ENCODE data around the gene PTPRN2.

The PTPRN2 gene

DNA sequence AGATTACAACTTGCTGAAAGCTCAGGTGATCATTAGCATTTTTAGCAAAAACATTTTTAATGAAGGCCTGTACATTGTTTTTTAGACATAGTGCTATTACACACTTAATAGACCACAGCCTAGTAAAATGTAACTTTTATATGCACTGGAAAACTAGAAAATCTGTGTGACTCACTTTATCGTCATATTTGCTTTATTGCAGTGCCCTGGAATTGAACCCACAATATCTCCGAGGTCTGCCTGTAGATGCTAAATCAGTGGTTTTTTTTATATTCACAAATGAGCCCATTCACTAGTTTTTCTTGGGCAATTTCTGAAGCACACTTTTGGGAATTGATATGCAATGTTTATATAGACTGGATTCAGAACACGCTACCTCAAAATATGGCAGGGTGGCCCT lies 105.1 kb downstream of the PTPRN2 start:
- H3K27ac ChIP-seq (ENCODE audit: low read depth, low read length) = no peak overlapping the region
- no peak overlapping the region for H3K56ac ChIP-seq (ENCODE audit: low read length)
- no CpG with 5 or more reads among the region's 3 CpGs for WGBS (ENCODE audit: extremely low coverage, insufficient coverage, low lambda C conversion rate)
- no peak overlapping the region for H3K4ac ChIP-seq (ENCODE audit: low read depth, low read length)
- H4K5ac ChIP-seq (ENCODE audit: low read length) = no peak overlapping the region
- H3K27me3 ChIP-seq (ENCODE audit: insufficient read depth, low read length, poor library complexity) = no peaks in the 10 kb centered on the region
- H2BK15ac ChIP-seq (replicated peaks; ENCODE audit: low read depth) = no peak overlapping the region
- no peaks in the 10 kb centered on the region for H3K79me1 ChIP-seq (ENCODE audit: low read length)
- H3K4me2 ChIP-seq (ENCODE audit: low read length) = no peak overlapping the region
- H3K23ac ChIP-seq (ENCODE audit: low read length) = no peak overlapping the region
- no peak overlapping the region for H2BK120ac ChIP-seq (ENCODE audit: low read depth, low read length)
- H3K4me3 ChIP-seq (ENCODE audit: low read length) = no peak overlapping the region
- no peak overlapping the region for H2AK5ac ChIP-seq (ENCODE audit: low read length)
- no peak for DNase-seq
- H3K9ac ChIP-seq (ENCODE audit: low read length) = no peak overlapping the region
- H4K8ac ChIP-seq (ENCODE audit: low read depth, low read length) = no peak overlapping the region
- no peaks in the 10 kb centered on the region for H3K4me1 ChIP-seq (ENCODE audit: control insufficient read depth, low read depth, low read length)
- no peak overlapping the region for H2BK5ac ChIP-seq (ENCODE audit: low read length)
- no peaks in the 10 kb centered on the region for H3K36me3 ChIP-seq (ENCODE audit: control insufficient read depth, insufficient read depth, low read length)
- no peak overlapping the region for H3K18ac ChIP-seq (ENCODE audit: low read length)
- H3K79me2 ChIP-seq (ENCODE audit: control insufficient read depth, insufficient read depth, low read length) = no peaks in the 10 kb centered on the region

DNA sequence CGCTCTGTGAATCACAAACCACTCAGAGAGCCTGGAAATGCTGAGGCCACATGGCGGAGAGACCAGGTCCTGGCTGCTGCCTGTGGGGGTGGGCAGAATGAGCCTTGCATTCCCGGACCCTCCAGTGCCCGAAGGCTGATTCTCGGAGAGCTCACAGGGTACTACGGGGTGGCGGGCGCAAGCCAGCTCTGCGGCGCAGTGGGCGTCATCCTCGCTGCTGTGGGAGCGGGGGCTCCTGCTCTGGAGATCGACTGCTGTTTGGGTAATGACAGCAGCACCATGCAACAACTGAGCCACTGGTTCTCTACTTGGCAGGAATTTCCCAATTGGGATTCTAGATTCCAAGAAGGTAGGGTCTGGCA lies 108.0 kb downstream of the PTPRN2 start:
- H2BK15ac ChIP-seq (replicated peaks; ENCODE audit: low read depth) = no peak overlapping the region
- H2AK5ac ChIP-seq (ENCODE audit: low read length) = no peak overlapping the region

DNA sequence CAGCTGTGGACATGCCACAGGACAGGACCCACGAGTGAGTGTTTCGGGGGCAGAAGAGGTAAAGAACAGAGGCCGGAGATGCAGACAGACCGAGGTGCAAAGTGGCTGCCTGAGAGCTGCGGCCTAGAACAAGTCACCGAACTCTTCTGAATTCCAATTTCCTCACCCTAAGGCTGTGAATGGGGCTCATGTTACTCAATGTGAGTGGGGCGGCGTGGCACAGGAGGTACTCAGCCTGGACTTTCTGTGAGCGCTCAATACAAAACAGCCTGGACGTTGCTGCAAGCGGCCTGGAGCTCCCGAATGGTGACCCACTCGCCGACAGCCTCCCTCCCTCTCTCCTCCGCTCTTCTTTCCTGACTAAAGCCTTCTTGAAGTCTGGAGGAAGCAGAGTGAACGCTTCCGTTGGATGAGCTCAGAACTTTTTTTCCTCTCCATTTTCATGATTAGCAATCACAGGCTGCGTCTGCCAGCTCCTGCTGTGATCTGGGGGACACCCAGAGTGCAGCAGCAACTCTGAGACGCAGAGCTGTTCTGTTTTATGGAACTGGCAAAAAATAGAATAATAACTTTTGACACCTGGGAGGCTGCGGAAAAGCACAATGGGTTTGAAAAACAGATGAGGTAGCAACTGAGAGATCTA lies 108.5 kb downstream of the PTPRN2 start:
- H3K27me3 ChIP-seq (ENCODE audit: insufficient read depth, low read length, poor library complexity) = no peaks in the 10 kb centered on the region
- no peak overlapping the region for H2BK120ac ChIP-seq (ENCODE audit: low read depth, low read length)
- H3K79me1 ChIP-seq (ENCODE audit: low read length) = no peaks in the 10 kb centered on the region
- H2BK15ac ChIP-seq (replicated peaks; ENCODE audit: low read depth) = no peak overlapping the region
- no peak overlapping the region for H3K4me3 ChIP-seq (ENCODE audit: low read length)
- no peak overlapping the region for H3K4me2 ChIP-seq (ENCODE audit: low read length)
- H3K4me1 ChIP-seq (ENCODE audit: control insufficient read depth, low read depth, low read length) = no peaks in the 10 kb centered on the region
- H3K4ac ChIP-seq (ENCODE audit: low read depth, low read length) = no peak overlapping the region
- no peak overlapping the region for H2AK5ac ChIP-seq (ENCODE audit: low read length)
- no peak overlapping the region for H3K27ac ChIP-seq (ENCODE audit: low read depth, low read length)
- H3K56ac ChIP-seq (ENCODE audit: low read length) = no peak overlapping the region
- no peak overlapping the region for H2BK5ac ChIP-seq (ENCODE audit: low read length)
- no peaks in the 10 kb centered on the region for H3K36me3 ChIP-seq (ENCODE audit: control insufficient read depth, insufficient read depth, low read length)
- no peak for DNase-seq
- H4K8ac ChIP-seq (ENCODE audit: low read depth, low read length) = no peak overlapping the region
- H3K18ac ChIP-seq (ENCODE audit: low read length) = no peak overlapping the region
- WGBS (ENCODE audit: extremely low coverage, insufficient coverage, low lambda C conversion rate) = no CpG with 5 or more reads among the region's 20 CpGs
- no peak overlapping the region for H3K23ac ChIP-seq (ENCODE audit: low read length)
- H4K5ac ChIP-seq (ENCODE audit: low read length) = no peak overlapping the region
- H3K9ac ChIP-seq (ENCODE audit: low read length) = no peak overlapping the region
- H3K79me2 ChIP-seq (ENCODE audit: control insufficient read depth, insufficient read depth, low read length) = no peaks in the 10 kb centered on the region

More for the DNA sequence above, 108.0 kb downstream of the PTPRN2 start:
- Histone ChIP-seq H3K27me3 (ENCODE audit: insufficient read depth, low read length, poor library complexity) (no peaks in the 10 kb centered on the region), H3K4me3 (ENCODE audit: low read length) (no peak overlapping the region), H3K79me2 (ENCODE audit: control insufficient read depth, insufficient read depth, low read length) (no peaks in the 10 kb centered on the region), H3K9ac (ENCODE audit: low read length) (no peak overlapping the region), H3K4me2 (ENCODE audit: low read length) (no peak overlapping the region), H4K8ac (ENCODE audit: low read depth, low read length) (no peak overlapping the region), H3K56ac (ENCODE audit: low read length) (no peak overlapping the region), H3K4ac (ENCODE audit: low read depth, low read length) (no peak overlapping the region), H3K36me3 (ENCODE audit: control insufficient read depth, insufficient read depth, low read length) (no peaks in the 10 kb centered on the region), H3K27ac (ENCODE audit: low read depth, low read length) (no peak overlapping the region), H3K18ac (ENCODE audit: low read length) (no peak overlapping the region), H2BK5ac (ENCODE audit: low read length) (no peak overlapping the region), H3K23ac (ENCODE audit: low read length) (no peak overlapping the region), H3K4me1 (ENCODE audit: control insufficient read depth, low read depth, low read length) (no peaks in the 10 kb centered on the region), H2BK120ac (ENCODE audit: low read depth, low read length) (no peak overlapping the region), H4K5ac (ENCODE audit: low read length) (no peak overlapping the region), H3K79me1 (ENCODE audit: low read length) (no peaks in the 10 kb centered on the region)
- no peak for DNase-seq
- whole genome bisulfite sequencing (ENCODE audit: extremely low coverage, insufficient coverage, low lambda C conversion rate) = no CpG with 5 or more reads among the region's 14 CpGs

DNA sequence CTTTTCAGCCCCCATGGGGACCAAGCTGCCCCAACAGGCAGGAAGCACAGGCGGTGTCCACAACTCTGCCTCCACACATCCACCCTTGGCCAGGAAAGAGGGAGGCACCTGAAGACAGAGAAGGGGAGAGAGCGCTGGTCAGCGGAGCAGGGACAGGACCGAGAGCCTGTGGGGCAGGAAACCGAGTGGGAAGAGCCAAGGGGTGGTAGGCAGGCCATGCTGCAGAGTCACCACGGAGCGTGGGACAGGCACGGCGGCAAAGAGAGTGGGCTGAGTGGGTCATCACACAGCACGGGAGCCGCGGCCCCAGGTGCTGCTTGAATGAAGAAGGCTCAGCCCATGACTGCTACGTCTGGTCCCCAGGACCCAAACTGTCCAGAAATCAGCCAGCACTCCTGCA lies 109.8 kb downstream of the PTPRN2 start:
- H4K5ac ChIP-seq (ENCODE audit: low read length) = no peak overlapping the region
- H3K23ac ChIP-seq (ENCODE audit: low read length) = no peak overlapping the region
- no peak overlapping the region for H3K18ac ChIP-seq (ENCODE audit: low read length)
- no peaks in the 10 kb centered on the region for H3K79me2 ChIP-seq (ENCODE audit: control insufficient read depth, insufficient read depth, low read length)
- WGBS (ENCODE audit: extremely low coverage, insufficient coverage, low lambda C conversion rate) = no CpG with 5 or more reads among the region's 13 CpGs
- no peak overlapping the region for H3K4me2 ChIP-seq (ENCODE audit: low read length)
- no peaks in the 10 kb centered on the region for H3K36me3 ChIP-seq (ENCODE audit: control insufficient read depth, insufficient read depth, low read length)
- H3K56ac ChIP-seq (ENCODE audit: low read length) = no peak overlapping the region
- H2AK5ac ChIP-seq (ENCODE audit: low read length) = no peak overlapping the region
- H3K4me1 ChIP-seq (ENCODE audit: control insufficient read depth, low read depth, low read length) = no peaks in the 10 kb centered on the region
- no peak overlapping the region for H3K4ac ChIP-seq (ENCODE audit: low read depth, low read length)
- no peak overlapping the region for H3K4me3 ChIP-seq (ENCODE audit: low read length)
- no peak for DNase-seq
- H4K8ac ChIP-seq (ENCODE audit: low read depth, low read length) = no peak overlapping the region
- H3K79me1 ChIP-seq (ENCODE audit: low read length) = no peaks in the 10 kb centered on the region
- no peak overlapping the region for H2BK15ac ChIP-seq (replicated peaks; ENCODE audit: low read depth)
- no peak overlapping the region for H2BK120ac ChIP-seq (ENCODE audit: low read depth, low read length)
- no peak overlapping the region for H3K9ac ChIP-seq (ENCODE audit: low read length)
- no peak overlapping the region for H3K27ac ChIP-seq (ENCODE audit: low read depth, low read length)
- no peak overlapping the region for H2BK5ac ChIP-seq (ENCODE audit: low read length)
- H3K27me3 ChIP-seq (ENCODE audit: insufficient read depth, low read length, poor library complexity) = no peaks in the 10 kb centered on the region

DNA sequence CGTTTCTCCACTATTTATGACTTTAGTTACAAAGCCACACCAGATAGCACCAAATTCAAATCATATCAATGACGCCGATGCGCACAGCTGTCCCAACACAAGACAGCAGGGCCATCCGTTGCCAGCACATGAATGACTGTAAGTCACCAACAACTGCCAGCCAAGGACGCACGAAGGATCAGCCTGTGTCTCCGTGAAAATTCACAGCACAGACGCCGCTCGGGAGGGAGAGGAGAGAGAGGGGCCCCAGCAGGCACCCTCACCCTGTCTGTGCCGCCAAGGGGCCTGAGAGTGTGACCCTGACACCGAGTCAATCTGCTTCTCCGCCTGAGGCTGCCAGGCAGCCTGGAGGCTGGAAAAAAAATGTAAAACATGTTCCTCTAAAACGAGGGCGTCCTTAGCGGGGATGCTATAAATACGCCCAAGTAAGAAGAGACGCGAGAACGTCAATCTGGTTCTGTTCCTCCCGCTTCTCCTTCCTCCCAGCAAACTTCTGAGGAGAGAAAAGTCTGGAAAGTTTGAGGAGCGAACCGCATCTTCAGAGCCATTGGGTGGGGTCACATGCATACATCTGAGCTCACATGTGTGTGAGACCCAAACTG lies 111.2 kb downstream of the PTPRN2 start:
- H3K56ac ChIP-seq (ENCODE audit: low read length) = no peak overlapping the region
- H3K4me1 ChIP-seq (ENCODE audit: control insufficient read depth, low read depth, low read length) = no peaks in the 10 kb centered on the region
- H3K4ac ChIP-seq (ENCODE audit: low read depth, low read length) = no peak overlapping the region
- no peaks in the 10 kb centered on the region for H3K36me3 ChIP-seq (ENCODE audit: control insufficient read depth, insufficient read depth, low read length)
- H3K27me3 ChIP-seq (ENCODE audit: insufficient read depth, low read length, poor library complexity) = no peaks in the 10 kb centered on the region
- no peaks in the 10 kb centered on the region for H3K79me1 ChIP-seq (ENCODE audit: low read length)
- no peak overlapping the region for H3K9ac ChIP-seq (ENCODE audit: low read length)
- no peaks in the 10 kb centered on the region for H3K79me2 ChIP-seq (ENCODE audit: control insufficient read depth, insufficient read depth, low read length)
- H2BK5ac ChIP-seq (ENCODE audit: low read length) = no peak overlapping the region
- no peak overlapping the region for H3K4me2 ChIP-seq (ENCODE audit: low read length)
- H3K27ac ChIP-seq (ENCODE audit: low read depth, low read length) = no peak overlapping the region
- no peak overlapping the region for H4K5ac ChIP-seq (ENCODE audit: low read length)
- H3K4me3 ChIP-seq (ENCODE audit: low read length) = no peak overlapping the region
- DNase-seq = no peak
- no CpG with 5 or more reads among the region's 24 CpGs for WGBS (ENCODE audit: extremely low coverage, insufficient coverage, low lambda C conversion rate)
- no peak overlapping the region for H3K23ac ChIP-seq (ENCODE audit: low read length)
- H2AK5ac ChIP-seq (ENCODE audit: low read length) = no peak overlapping the region
- H4K8ac ChIP-seq (ENCODE audit: low read depth, low read length) = no peak overlapping the region
- no peak overlapping the region for H2BK120ac ChIP-seq (ENCODE audit: low read depth, low read length)
- no peak overlapping the region for H3K18ac ChIP-seq (ENCODE audit: low read length)
- H2BK15ac ChIP-seq (replicated peaks; ENCODE audit: low read depth) = no peak overlapping the region

DNA sequence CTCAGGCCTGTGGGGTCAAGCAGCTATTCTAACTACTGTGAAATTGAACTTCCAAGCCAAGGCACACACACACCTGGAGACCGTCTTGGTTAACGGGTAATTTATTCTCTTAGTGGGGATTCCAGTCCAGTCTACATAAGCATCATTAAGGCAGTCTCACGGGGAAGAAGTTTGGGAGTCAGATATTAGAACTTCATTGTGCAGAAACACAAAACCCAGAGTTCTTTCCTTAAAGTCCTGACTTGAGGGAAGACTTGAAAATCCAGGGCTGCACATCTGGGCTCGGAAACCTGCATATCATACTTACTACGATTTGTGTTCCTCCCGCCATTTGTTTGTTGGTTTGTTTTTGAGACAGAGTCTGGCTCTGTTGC lies 112.0 kb downstream of the PTPRN2 start:
- WGBS (ENCODE audit: extremely low coverage, insufficient coverage, low lambda C conversion rate) = no CpG with 5 or more reads among the region's 6 CpGs
- H3K4me3 ChIP-seq (ENCODE audit: low read length) = no peak overlapping the region

More for the DNA sequence above, 112.0 kb downstream of the PTPRN2 start:
- H4K8ac ChIP-seq (ENCODE audit: low read depth, low read length) = no peak overlapping the region
- no peaks in the 10 kb centered on the region for H3K79me1 ChIP-seq (ENCODE audit: low read length)
- H3K36me3 ChIP-seq (ENCODE audit: control insufficient read depth, insufficient read depth, low read length) = no peaks in the 10 kb centered on the region
- no peak overlapping the region for H2BK5ac ChIP-seq (ENCODE audit: low read length)
- H3K79me2 ChIP-seq (ENCODE audit: control insufficient read depth, insufficient read depth, low read length) = no peaks in the 10 kb centered on the region
- H3K4ac ChIP-seq (ENCODE audit: low read depth, low read length) = no peak overlapping the region
- H2AK5ac ChIP-seq (ENCODE audit: low read length) = no peak overlapping the region
- no peak overlapping the region for H3K9ac ChIP-seq (ENCODE audit: low read length)
- no peak overlapping the region for H3K4me2 ChIP-seq (ENCODE audit: low read length)
- no peak overlapping the region for H2BK120ac ChIP-seq (ENCODE audit: low read depth, low read length)
- DNase-seq = no peak
- H3K27me3 ChIP-seq (ENCODE audit: insufficient read depth, low read length, poor library complexity) = no peaks in the 10 kb centered on the region
- no peak overlapping the region for H4K5ac ChIP-seq (ENCODE audit: low read length)
- H3K27ac ChIP-seq (ENCODE audit: low read depth, low read length) = no peak overlapping the region
- no peak overlapping the region for H3K56ac ChIP-seq (ENCODE audit: low read length)
- H3K4me1 ChIP-seq (ENCODE audit: control insufficient read depth, low read depth, low read length) = no peaks in the 10 kb centered on the region
- H3K23ac ChIP-seq (ENCODE audit: low read length) = no peak overlapping the region
- no peak overlapping the region for H2BK15ac ChIP-seq (replicated peaks; ENCODE audit: low read depth)
- H3K18ac ChIP-seq (ENCODE audit: low read length) = no peak overlapping the region
